H1 (cell line): ENCODE data around the gene ID1. TPM values are rescaled to one million over a fixed set of nuclear protein-coding genes. Genes with fewer than 3 reads are reported as not detected.

Source experiments
- GABPA ChIP-seq: IDR thresholded peaks from 2 replicates; pipeline ENCODE4 v1.6.1; 2011; ENCODE audit warnings: mild to moderate bottlenecking, low read length, moderate library complexity, borderline replicate concordance; ENCODE audit not compliant: insufficient read depth
- NANOG ChIP-seq: IDR thresholded peaks from 2 replicates; pipeline ENCODE4 v1.6.1; 2011; ENCODE audit warnings: low read length, low read depth, mild to moderate bottlenecking, inconsistent platforms; ENCODE audit not compliant: insufficient read depth, poor library complexity, severe bottlenecking
- polyA plus RNA-seq, 7 experiments: library from polyadenylated mRNA; depleted of rRNA in 3 of 7; stranded (reverse) in 5 of 7; unstranded in 2 of 7; fragments of >200 nt in 5 of 7; fragments of 200-250 nt in 2 of 7; gene quantifications; 1 replicate in 5 of 7; 2 replicates in 1 of 7; 4 replicates in 1 of 7; pipeline versions ENCODE4 v1.2.1 to v1.2.3, GENCODE V29; 2011 to 2013; ENCODE audit warnings: missing spikeins in 2 of 7, mixed read lengths in 2 of 7
- total RNA-seq: library from RNA; stranded (reverse); fragmentation: NEBNext Ultra II Directional; extraction: Animal tissue kit (Norgen Biotek cat#: 25700); gene quantifications from 2 replicates; pipeline ENCODE4 v1.2.1, GENCODE V29; 2021
- TF ChIP-seq, protein P1 (sequence below): IDR thresholded peaks from 2 replicates; pipeline ENCODE4 v1.6.1; 2012; ENCODE audit warnings: low read length, inconsistent platforms

The ID1 gene
- total and polyA plus RNA-seq, 2 of the 8 experiments (the other 6 are each of a cell fraction or from before 2014, with no cell fraction given), result 120 to 357 TPM

DNA sequence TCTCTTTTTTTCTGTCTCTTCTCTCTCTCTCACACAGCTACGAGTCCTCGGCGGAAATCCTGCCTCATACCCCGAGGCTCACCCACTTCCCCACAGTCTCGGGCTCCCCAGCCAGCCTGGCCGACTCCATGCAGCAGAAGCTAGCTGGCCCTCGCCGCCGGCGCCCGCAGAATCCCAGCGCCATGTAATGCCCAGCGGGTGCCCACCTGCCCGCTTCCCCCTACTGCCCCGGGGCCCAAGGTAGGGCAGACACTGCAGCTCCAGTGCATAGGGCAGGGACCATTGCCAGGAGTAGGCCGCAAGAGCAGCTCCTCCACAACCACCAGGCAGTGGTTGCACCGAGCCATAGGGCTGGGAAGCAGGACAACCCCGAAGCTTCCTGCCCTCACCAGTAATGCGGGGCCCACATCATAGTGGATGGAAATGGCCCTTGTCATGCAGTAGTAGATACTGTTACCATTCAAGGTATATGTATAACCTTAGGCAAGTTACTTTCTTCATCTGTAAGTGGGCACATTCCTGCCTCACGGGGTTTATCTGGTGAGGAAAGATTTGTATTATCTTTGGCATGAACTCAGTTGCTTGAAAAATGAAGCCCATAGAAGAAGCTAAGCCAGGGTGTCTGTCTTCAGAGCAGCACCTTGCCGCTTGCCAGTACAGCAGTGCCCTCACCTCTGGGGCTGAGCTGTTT, 36.9 kb upstream of the ID1 start (continued):
- TF ChIP-seq NANOG (no peak), GABPA (no peak)
- TF ChIP-seq, protein P1, sequence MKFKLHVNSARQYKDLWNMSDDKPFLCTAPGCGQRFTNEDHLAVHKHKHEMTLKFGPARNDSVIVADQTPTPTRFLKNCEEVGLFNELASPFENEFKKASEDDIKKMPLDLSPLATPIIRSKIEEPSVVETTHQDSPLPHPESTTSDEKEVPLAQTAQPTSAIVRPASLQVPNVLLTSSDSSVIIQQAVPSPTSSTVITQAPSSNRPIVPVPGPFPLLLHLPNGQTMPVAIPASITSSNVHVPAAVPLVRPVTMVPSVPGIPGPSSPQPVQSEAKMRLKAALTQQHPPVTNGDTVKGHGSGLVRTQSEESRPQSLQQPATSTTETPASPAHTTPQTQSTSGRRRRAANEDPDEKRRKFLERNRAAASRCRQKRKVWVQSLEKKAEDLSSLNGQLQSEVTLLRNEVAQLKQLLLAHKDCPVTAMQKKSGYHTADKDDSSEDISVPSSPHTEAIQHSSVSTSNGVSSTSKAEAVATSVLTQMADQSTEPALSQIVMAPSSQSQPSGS, result no peak
